ENCODE data around the gene SAXO2. TPM values are rescaled to one million over a fixed set of nuclear protein-coding genes. Genes with fewer than 3 reads are reported as not detected.
"Not testable (repeated sequence)": the region's sequence is repeated elsewhere in the genome, so short reads cannot be mapped to it uniquely, and the experiment has no call there.

SAXO2 gene
- total and polyA plus RNA-seq, 2 of the 8 experiments (the other 6 are each of a cell fraction or from before 2014, with no cell fraction given) = 3.1 TPM

- TF ChIP-seq SIN3A (conservative IDR thresholded peaks at IDR 0.05 in 1 of 2, IDR thresholded peaks at IDR 0.05 in 1 of 2; ENCODE audit: low read depth in 1 of 2, low read length in 2 of 2) = no peak
- no peak for TF ChIP-seq KDM1A (IDR thresholded peaks at IDR 0.05; ENCODE audit: borderline replicate concordance, low read length)
Observed at GRCh38 chr15:82309802-82310201, 47.2 kb downstream of the SAXO2 start (continued).

- H3K4ac ChIP-seq (replicated peaks; ENCODE audit: insufficient read length, low read depth, low read length); H3K4me3 ChIP-seq (ENCODE audit: extremely low read depth in 1 of 4, insufficient read depth in 2 of 4, low read depth in 3 of 4, low read length in 4 of 4); H2BK5ac ChIP-seq (ENCODE audit: low read depth, low read length); H3K36me3 ChIP-seq (ENCODE audit: control insufficient read depth in 2 of 4, insufficient read depth in 4 of 4, low read length in 3 of 4); H3K9ac ChIP-seq (replicated peaks in 1 of 4; ENCODE audit: extremely low read depth in 1 of 4, low read depth in 3 of 4, low read length in 3 of 4); H3K23ac ChIP-seq (ENCODE audit: insufficient read length); H4K5ac ChIP-seq (ENCODE audit: insufficient read length, low read depth, low read length); POLR2A ChIA-PET (ENCODE audit: partially characterized antibody); H4K20me1 ChIP-seq (replicated peaks in 1 of 2; ENCODE audit: control insufficient read depth in 1 of 2, insufficient read depth in 2 of 2, low read length in 2 of 2); H4K91ac ChIP-seq (replicated peaks; ENCODE audit: insufficient read length, low read length); H3K56ac ChIP-seq (replicated peaks; ENCODE audit: insufficient read length, low read depth, low read length); H3K79me1 ChIP-seq (ENCODE audit: low read depth, low read length); H3K4me1 ChIP-seq (replicated peaks in 1 of 4; ENCODE audit: control insufficient read depth in 3 of 4, insufficient read depth in 4 of 4, low read length in 3 of 4); H2AK5ac ChIP-seq (ENCODE audit: low read depth, low read length); H2BK120ac ChIP-seq (replicated peaks; ENCODE audit: low read depth, low read length); H3K4me2 ChIP-seq (ENCODE audit: insufficient read depth in 1 of 2, low read depth in 2 of 2, low read length in 2 of 2); H3K79me2 ChIP-seq (ENCODE audit: control insufficient read depth in 1 of 2, insufficient read depth in 2 of 2, low read length in 2 of 2); H3K14ac ChIP-seq (ENCODE audit: insufficient read length); H3K23me2 ChIP-seq (ENCODE audit: low read depth, low read length); FAIRE-seq; H2BK15ac ChIP-seq (ENCODE audit: low read length); DNase-seq (ENCODE audit: low read depth in 1 of 2, low spot score in 2 of 2); H2BK20ac ChIP-seq (ENCODE audit: low read length); H3K27me3 ChIP-seq (replicated peaks in 1 of 4; ENCODE audit: control insufficient read depth in 3 of 4, extremely low read depth in 1 of 4, insufficient read depth in 3 of 4, low read length in 3 of 4); H4K8ac ChIP-seq (ENCODE audit: extremely low read depth, insufficient read depth, low read length); H3K18ac ChIP-seq (ENCODE audit: extremely low read depth, low read length); H3K9me3 ChIP-seq (ENCODE audit: insufficient read depth in 2 of 2, low read depth in 1 of 2, low read length in 1 of 2); H3K27ac ChIP-seq (ENCODE audit: low read depth, low read length); H2BK12ac ChIP-seq (ENCODE audit: low read depth, low read length); H2AFZ ChIP-seq (ENCODE audit: low read length): not testable (repeated sequence)
- CTCF ChIA-PET (ENCODE audit: partially characterized antibody) = interaction anchor here (1.1 kb wide), 1 partner anchor 25 kb away, joined by 4 read pairs; no protein-coding TSS in a partner anchor
- 77% methylated on average over 5 of the region's 5 CpGs; no CpG with 5 or more reads in 1 of the 2 experiments for WGBS, 2 experiments (ENCODE audit: extremely low coverage in 1 of 2, insufficient coverage in 1 of 2, insufficient read length in 1 of 2, insufficient replicate concordance in 2 of 2, low coverage in 1 of 2, low lambda C conversion rate in 2 of 2, missing lambda C conversion rate in 1 of 2)
Observed at GRCh38 chr15:82311321-82311720, 48.7 kb downstream of the SAXO2 start.
